H9 (cell line): ENCODE measurements around the gene PSMD1. TPM values are rescaled to one million over a fixed set of nuclear protein-coding genes. Genes with fewer than 3 reads are reported as not detected.
A peak's percentile ranks its signal among the peaks of the same experiment; 100 is the strongest.

Experiments used
- DNase-seq: peaks from one replicate; pipeline ENCODE4 v3.0.0-alpha.2; 2017
- H2AFZ ChIP-seq: one replicate; pipeline ENCODE4 v1.6.1; 2013; ENCODE audit warnings: mild to moderate bottlenecking, low read length, control low read depth, moderate library complexity
- H2AK5ac ChIP-seq: 2 replicates; pipeline ENCODE4 v1.6.1; 2013; ENCODE audit warnings: low read length, control low read depth, mixed read lengths; ENCODE audit not compliant: insufficient read length
- H2BK120ac ChIP-seq: one replicate; pipeline ENCODE4 v1.6.1; 2013; ENCODE audit warnings: low read depth, mild to moderate bottlenecking, low read length, control low read depth, inconsistent platforms; ENCODE audit not compliant: poor library complexity, severe bottlenecking
- H2BK12ac ChIP-seq: 2 replicates; pipeline ENCODE4 v1.6.1; 2013; ENCODE audit warnings: low read length, control low read depth, mixed read lengths, low read depth; ENCODE audit not compliant: insufficient read length
- H2BK15ac ChIP-seq: 2 replicates; pipeline ENCODE4 v1.6.1; 2013; ENCODE audit warnings: low read depth, low read length, control low read depth
- H2BK20ac ChIP-seq: one replicate; pipeline ENCODE4 v1.6.1; 2013; ENCODE audit warnings: low read depth, mild to moderate bottlenecking, low read length, control low read depth, inconsistent platforms; ENCODE audit not compliant: poor library complexity, severe bottlenecking
- H2BK5ac ChIP-seq: 2 replicates; pipeline ENCODE4 v1.6.1; 2013; ENCODE audit warnings: low read length, control low read depth, mixed read lengths; ENCODE audit not compliant: insufficient read length
- H3K14ac ChIP-seq: 2 replicates; pipeline ENCODE4 v1.6.1; 2013; ENCODE audit warnings: low read length, control low read depth; ENCODE audit not compliant: insufficient read depth
- H3K18ac ChIP-seq: 2 replicates; pipeline ENCODE4 v1.6.1; 2013; ENCODE audit warnings: low read depth, mild to moderate bottlenecking, mixed read lengths, low read length, control low read depth; ENCODE audit not compliant: insufficient read length
- H3K23ac ChIP-seq: 2 replicates; pipeline ENCODE4 v1.6.1; 2013; ENCODE audit warnings: low read length, control low read depth, mixed read lengths, low read depth; ENCODE audit not compliant: insufficient read length
- H3K23me2 ChIP-seq: 2 replicates; pipeline ENCODE4 v1.6.1; 2013; ENCODE audit warnings: low read depth, mild to moderate bottlenecking, mixed read lengths, low read length, control low read depth; ENCODE audit not compliant: insufficient read length, poor library complexity, severe bottlenecking
- H3K27ac ChIP-seq: 2 replicates; pipeline ENCODE4 v1.5.1; 2013; ENCODE audit warnings: low read length, control low read depth, mixed read lengths, low read depth; ENCODE audit not compliant: insufficient read length
- H3K27me3 ChIP-seq: 2 replicates; pipeline ENCODE4 v1.6.1; 2013; ENCODE audit warnings: low read length, control low read depth, inconsistent platforms; ENCODE audit not compliant: insufficient read depth
- H3K4ac ChIP-seq: 2 replicates; pipeline ENCODE4 v1.6.1; 2013; ENCODE audit warnings: low read depth, mild to moderate bottlenecking, control low read depth, inconsistent platforms, low read length, moderate library complexity
- H3K4me1 ChIP-seq: 2 replicates; pipeline ENCODE4 v1.6.1; 2013; ENCODE audit warnings: low read length, control low read depth, inconsistent platforms; ENCODE audit not compliant: insufficient read depth
- H3K4me2 ChIP-seq: 2 replicates; pipeline ENCODE4 v1.6.1; 2013; ENCODE audit warnings: low read length, control low read depth, mixed read lengths; ENCODE audit not compliant: insufficient read length, insufficient read depth
- H3K56ac ChIP-seq: 2 replicates; pipeline ENCODE4 v1.6.1; 2013; ENCODE audit warnings: low read depth, mild to moderate bottlenecking, mixed read lengths, low read length, control low read depth; ENCODE audit not compliant: insufficient read length
- H3K79me1 ChIP-seq: 2 replicates; pipeline ENCODE4 v1.6.1; 2013; ENCODE audit warnings: low read depth, mild to moderate bottlenecking, moderate library complexity, low read length, control low read depth, inconsistent platforms; ENCODE audit not compliant: insufficient read depth, poor library complexity, severe bottlenecking
- H3K79me2 ChIP-seq: 2 replicates; pipeline ENCODE4 v1.6.1; 2013; ENCODE audit warnings: low read length, control low read depth, inconsistent platforms; ENCODE audit not compliant: insufficient read depth
- H3K9ac ChIP-seq: 2 replicates; pipeline ENCODE4 v1.6.1; 2013; ENCODE audit warnings: low read length, control low read depth, mixed read lengths; ENCODE audit not compliant: insufficient read length; ENCODE audit errors: extremely low read depth
- H3K9me3 ChIP-seq: one replicate; pipeline ENCODE4 v1.6.1; 2013; ENCODE audit warnings: low read depth, low read length, inconsistent platforms; ENCODE audit not compliant: control insufficient read depth
- H3T11ph ChIP-seq: one replicate; pipeline ENCODE4 v1.6.1; 2013; ENCODE audit warnings: mild to moderate bottlenecking, low read length, control low read depth, inconsistent platforms
- H4K20me1 ChIP-seq: one replicate; pipeline ENCODE4 v1.6.1; 2013; ENCODE audit not compliant: control insufficient read depth, insufficient read length, insufficient read depth
- H4K5ac ChIP-seq: 2 replicates; pipeline ENCODE4 v1.6.1; 2013; ENCODE audit warnings: low read depth, mild to moderate bottlenecking, mixed read lengths, low read length, control low read depth; ENCODE audit not compliant: insufficient read length
- H4K8ac ChIP-seq: replicated peaks from 2 replicates; pipeline ENCODE4 v1.6.1; 2013; ENCODE audit warnings: low read length, control low read depth, mixed read lengths, low read depth; ENCODE audit not compliant: insufficient read length
- H4K91ac ChIP-seq: 2 replicates; pipeline ENCODE4 v1.6.1; 2013; ENCODE audit warnings: low read depth, mild to moderate bottlenecking, moderate library complexity, mixed read lengths, low read length, control low read depth; ENCODE audit not compliant: insufficient read length
- H3K27ac Mint-ChIP-seq, 3 experiments: 2 replicates in 2 of 3; 3 replicates in 1 of 3; pipeline ENCODE4 v1.8.0; 2020 to 2021; ENCODE audit warnings: mixed read lengths in 3 of 3, mild to moderate bottlenecking in 1 of 3, moderate library complexity in 1 of 3
- H3K27me3 Mint-ChIP-seq: 2 replicates; pipeline ENCODE4 v1.8.0; 2021; ENCODE audit warnings: low read depth, mild to moderate bottlenecking, moderate library complexity, mixed read lengths
- H3K36me3 Mint-ChIP-seq, 3 experiments: 2 replicates in 2 of 3; 3 replicates in 1 of 3; pipeline ENCODE4 v1.8.0; 2020 to 2021; ENCODE audit warnings: low read depth in 3 of 3, mixed read lengths in 3 of 3; ENCODE audit not compliant: insufficient read depth in 1 of 3
- H3K4me1 Mint-ChIP-seq, 2 experiments: 2 replicates each; pipeline ENCODE4 v1.8.0; 2020; ENCODE audit warnings: mixed read lengths in 2 of 2
- H3K4me3 Mint-ChIP-seq, 2 experiments: 2 replicates in 1 of 2; 3 replicates in 1 of 2; pipeline ENCODE4 v1.8.0; 2020 to 2021; ENCODE audit warnings: mild to moderate bottlenecking in 2 of 2, mixed read lengths in 2 of 2, moderate library complexity in 1 of 2
- H3K9me3 Mint-ChIP-seq, 2 experiments: 2 replicates in 1 of 2; 3 replicates in 1 of 2; pipeline ENCODE4 v1.8.0; 2020; ENCODE audit warnings: mild to moderate bottlenecking in 2 of 2, mixed read lengths in 2 of 2, moderate library complexity in 1 of 2
- WGBS: extraction: QIAGEN DNeasy Blood & Tissue Kit; methylation state at CpG from one replicate; pipeline ENCODE4 v1.1.7; 2013; ENCODE audit warnings: missing lambda C conversion rate, low lambda C conversion rate, mixed read lengths; ENCODE audit not compliant: insufficient read length; ENCODE audit errors: extremely low coverage; 5-methylcytosine and 5-hydroxymethylcytosine counted together
- total RNA-seq: library from RNA; stranded (reverse); gene quantifications from 2 replicates; pipeline ENCODE4 v1.2.1, GENCODE V29; 2021
- TF ChIP-seq, protein P1 (sequence below): fragments of 200-600 bp; sonication (generic); conservative IDR thresholded peaks from 3 replicates; pipeline ENCODE4 v1.8.0; 2021; ENCODE audit warnings: antibody characterized with exemption, mild to moderate bottlenecking

Gene PSMD1
- total RNA-seq, 1 experiment from 2014 or later = 166 TPM

- H3K23ac ChIP-seq = no peak overlapping the region
- WGBS = no CpG with 5 or more reads among the region's 62 CpGs
- H3K27ac ChIP-seq = no peak overlapping the region
- no peak overlapping the region for H2AK5ac ChIP-seq
- no peak overlapping the region for H2BK20ac ChIP-seq
- H2BK120ac ChIP-seq = no peak overlapping the region
- Mint-ChIP-seq H3K27ac (peak overlapping the region in 1 of 3 experiments; percentile 48; a peak in 1 of 7 replicates), H3K9me3 (no peaks in the 10 kb centered on the region; a peak in 1 of 5 replicates), H3K27me3 (peaks cover 62% of the 10 kb centered on the region), H3K36me3 (no peaks in the 10 kb centered on the region), H3K4me3 (peak overlapping the region; percentile 68 to 82), H3K4me1 (peaks cover 9 to 18% of the 10 kb centered on the region in 2 experiments)
- H3K4ac ChIP-seq = no peak overlapping the region
- no peaks in the 10 kb centered on the region for H3K4me1 ChIP-seq
- H3K18ac ChIP-seq = peak overlapping the region; percentile 61
- TF ChIP-seq, protein P1, sequence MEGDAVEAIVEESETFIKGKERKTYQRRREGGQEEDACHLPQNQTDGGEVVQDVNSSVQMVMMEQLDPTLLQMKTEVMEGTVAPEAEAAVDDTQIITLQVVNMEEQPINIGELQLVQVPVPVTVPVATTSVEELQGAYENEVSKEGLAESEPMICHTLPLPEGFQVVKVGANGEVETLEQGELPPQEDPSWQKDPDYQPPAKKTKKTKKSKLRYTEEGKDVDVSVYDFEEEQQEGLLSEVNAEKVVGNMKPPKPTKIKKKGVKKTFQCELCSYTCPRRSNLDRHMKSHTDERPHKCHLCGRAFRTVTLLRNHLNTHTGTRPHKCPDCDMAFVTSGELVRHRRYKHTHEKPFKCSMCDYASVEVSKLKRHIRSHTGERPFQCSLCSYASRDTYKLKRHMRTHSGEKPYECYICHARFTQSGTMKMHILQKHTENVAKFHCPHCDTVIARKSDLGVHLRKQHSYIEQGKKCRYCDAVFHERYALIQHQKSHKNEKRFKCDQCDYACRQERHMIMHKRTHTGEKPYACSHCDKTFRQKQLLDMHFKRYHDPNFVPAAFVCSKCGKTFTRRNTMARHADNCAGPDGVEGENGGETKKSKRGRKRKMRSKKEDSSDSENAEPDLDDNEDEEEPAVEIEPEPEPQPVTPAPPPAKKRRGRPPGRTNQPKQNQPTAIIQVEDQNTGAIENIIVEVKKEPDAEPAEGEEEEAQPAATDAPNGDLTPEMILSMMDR = peak; percentile 97
- DNase-seq = peak; percentile 88
- H4K91ac ChIP-seq = no peak overlapping the region
- no peaks in the 10 kb centered on the region for H3K9me3 ChIP-seq
- H4K8ac ChIP-seq = no peak overlapping the region
- H2AFZ ChIP-seq = peak overlapping the region; percentile 48
- peak overlapping the region; percentile 5 for H3K9ac ChIP-seq
- peak overlapping the region; percentile 57 for H3K4me2 ChIP-seq
- H3K79me1 ChIP-seq = no peaks in the 10 kb centered on the region
- no peak overlapping the region for H4K5ac ChIP-seq
- no peaks in the 10 kb centered on the region for H4K20me1 ChIP-seq
- no peak overlapping the region for H2BK15ac ChIP-seq
- H2BK12ac ChIP-seq = no peak overlapping the region
- no peak overlapping the region for H3K14ac ChIP-seq
- H3K56ac ChIP-seq = no peak overlapping the region
- peaks cover 1% of the 10 kb centered on the region; the same call in 1 of the 2 replicates for H3K27me3 ChIP-seq
- H3T11ph ChIP-seq = no peak overlapping the region
- H2BK5ac ChIP-seq = no peak overlapping the region
- peaks cover 6% of the 10 kb centered on the region for H3K23me2 ChIP-seq
- H3K79me2 ChIP-seq = peaks cover 7% of the 10 kb centered on the region; the same call in 1 of the 2 replicates
Observed at GRCh38 chr2:231052494-231053451, 3.9 kb upstream of the PSMD1 start.
